GM18511 (cell line): Measurements from ENCODE around the gene CHRNE.
A peak's percentile ranks its signal among the peaks of the same experiment; 100 is the strongest.
"Not testable (repeated sequence)": the region's sequence is repeated elsewhere in the genome, so short reads cannot be mapped to it uniquely, and the experiment has no call there.

Experiments used
- ATAC-seq: cut with Tn5 transposase; IDR thresholded peaks from one replicate; pipeline ENCODE4 v1.9.1; 2021; ENCODE audit warnings: mild to moderate bottlenecking, moderate library complexity; ENCODE audit not compliant: unreplicated experiment

CHRNE gene

GRCh38 chr17:4939796-4940554 is 37.1 kb upstream of the CHRNE start, which contains the start of the genes RNF167 and SLC25A11:
RNF167 (plus strand) TSS chr17:4940268; CDS start chr17:4940910, 642 bp downstream.
SLC25A11 (minus strand) TSS chr17:4940046; CDS start chr17:4939910, 136 bp downstream.
- ATAC-seq, result peak; percentile 83

GRCh38 chr17:4939546-4939795 is 36.6 kb upstream of the CHRNE start:
- peak; percentile 22 for ATAC-seq

GRCh38 chr17:4938688-4939545 is 36.0 kb upstream of the CHRNE start:
- ATAC-seq, result no peak

- no peak for ATAC-seq
Measured at GRCh38 chr17:4938069-4938491, 35.2 kb upstream of the CHRNE start.

- no peak for ATAC-seq
Measured at GRCh38 chr17:4937553-4937952, 34.7 kb upstream of the CHRNE start.

- no peak for ATAC-seq
Measured at GRCh38 chr17:4936436-4936835, 33.5 kb upstream of the CHRNE start.

GRCh38 chr17:4935650-4936049 is 32.8 kb upstream of the CHRNE start:
- ATAC-seq, result no peak

GRCh38 chr17:4934173-4934979 is 31.5 kb upstream of the CHRNE start:
- ATAC-seq, result no peak

- no peak for ATAC-seq
Measured at GRCh38 chr17:4933646-4934045, 30.7 kb upstream of the CHRNE start.

- ATAC-seq, result no peak
Measured at GRCh38 chr17:4932756-4933155, 29.9 kb upstream of the CHRNE start.

- ATAC-seq, result no peak
Measured at GRCh38 chr17:4931963-4932362, 29.1 kb upstream of the CHRNE start, which contains the start of gene GP1BA. GP1BA (plus strand) TSS chr17:4932277; CDS start chr17:4932605, 328 bp downstream.

GRCh38 chr17:4928881-4929280 is 26.0 kb upstream of the CHRNE start:
- no peak for ATAC-seq

GRCh38 chr17:4926577-4927335 is 23.9 kb upstream of the CHRNE start:
- ATAC-seq, result not testable (repeated sequence)

GRCh38 chr17:4921320-4921719 is 18.4 kb upstream of the CHRNE start:
- no peak for ATAC-seq

GRCh38 chr17:4920351-4921048 is 17.6 kb upstream of the CHRNE start:
- ATAC-seq, result no peak

GRCh38 chr17:4919511-4920047 is 16.7 kb upstream of the CHRNE start:
- no peak for ATAC-seq

- ATAC-seq, result not testable (repeated sequence)
Measured at GRCh38 chr17:4914551-4914950, 11.7 kb upstream of the CHRNE start.

GRCh38 chr17:4913994-4914393 is 11.1 kb upstream of the CHRNE start:
- no peak for ATAC-seq

GRCh38 chr17:4908711-4909496 is 6.0 kb upstream of the CHRNE start:
- ATAC-seq, result no peak
